NCI-H1092 (cell line): ENCODE results near the gene BUB1B.

Experiments used
- DNase-seq: peaks from one replicate; lab custom pipeline; 2025; lab: John Stamatoyannopoulos, UW

Gene BUB1B

DNA sequence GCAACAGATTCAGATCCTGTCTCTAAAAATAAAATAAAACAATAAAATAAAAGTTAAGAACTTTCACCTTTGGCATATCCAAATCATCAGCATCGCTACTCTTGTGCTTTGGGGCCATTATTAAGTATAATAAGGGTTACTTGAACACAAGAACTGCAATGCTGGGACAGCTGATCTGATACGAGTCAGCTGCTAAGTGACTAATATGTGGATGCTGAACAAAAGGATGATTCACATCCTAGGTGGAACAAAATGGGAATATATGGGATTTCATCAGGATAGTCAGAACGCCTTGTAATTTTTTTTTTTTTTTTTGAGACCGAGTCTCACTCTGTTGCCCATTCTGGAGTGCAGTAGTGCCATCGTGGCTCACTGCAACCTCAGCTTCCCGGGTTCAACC is 29.7 kb downstream of the BUB1B start:
- DNase-seq = no peak

GRCh38 chr15:40192942-40193341 is 32.1 kb downstream of the BUB1B start:
- DNase-seq = no peak

- no peak for DNase-seq
Measured at GRCh38 chr15:40197434-40197833, 36.6 kb downstream of the BUB1B start.

DNA sequence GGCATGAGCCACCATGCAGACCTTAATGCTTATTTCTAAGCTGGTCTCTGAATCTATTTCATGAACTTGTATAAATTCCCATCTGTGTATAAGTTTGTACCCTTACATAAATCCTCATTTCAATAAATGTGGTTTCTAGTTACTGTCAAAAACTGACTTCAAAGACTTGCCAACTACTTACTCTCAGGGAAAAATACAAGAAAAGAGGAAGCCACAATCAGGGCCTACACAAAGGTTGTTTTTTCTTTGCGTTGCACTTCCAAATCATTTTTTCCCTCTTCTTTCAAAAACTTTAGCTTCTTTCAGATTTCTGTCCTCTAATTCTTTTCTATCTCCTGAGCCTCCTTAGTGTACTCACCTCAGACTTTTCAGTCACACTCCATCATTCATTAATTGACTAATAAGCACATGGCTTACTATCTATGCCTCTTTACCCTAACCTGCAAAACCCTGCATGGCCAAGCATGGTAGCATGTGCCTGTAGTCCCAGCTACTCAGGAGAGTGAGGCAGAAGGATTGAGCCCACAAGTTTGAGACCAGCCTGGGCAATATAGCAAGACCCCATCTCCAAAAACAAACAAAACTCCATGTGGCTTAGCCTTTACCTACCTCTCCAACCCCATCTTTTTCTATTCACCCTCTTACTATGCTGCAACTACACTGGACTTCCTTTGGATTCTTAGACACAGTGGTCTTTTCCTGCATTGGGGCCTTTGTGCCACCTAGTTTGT is 37.7 kb downstream of the BUB1B start:
- DNase-seq = no peak

- DNase-seq = no peak
Measured at GRCh38 chr15:40204100-40204499, 43.2 kb downstream of the BUB1B start.

DNA sequence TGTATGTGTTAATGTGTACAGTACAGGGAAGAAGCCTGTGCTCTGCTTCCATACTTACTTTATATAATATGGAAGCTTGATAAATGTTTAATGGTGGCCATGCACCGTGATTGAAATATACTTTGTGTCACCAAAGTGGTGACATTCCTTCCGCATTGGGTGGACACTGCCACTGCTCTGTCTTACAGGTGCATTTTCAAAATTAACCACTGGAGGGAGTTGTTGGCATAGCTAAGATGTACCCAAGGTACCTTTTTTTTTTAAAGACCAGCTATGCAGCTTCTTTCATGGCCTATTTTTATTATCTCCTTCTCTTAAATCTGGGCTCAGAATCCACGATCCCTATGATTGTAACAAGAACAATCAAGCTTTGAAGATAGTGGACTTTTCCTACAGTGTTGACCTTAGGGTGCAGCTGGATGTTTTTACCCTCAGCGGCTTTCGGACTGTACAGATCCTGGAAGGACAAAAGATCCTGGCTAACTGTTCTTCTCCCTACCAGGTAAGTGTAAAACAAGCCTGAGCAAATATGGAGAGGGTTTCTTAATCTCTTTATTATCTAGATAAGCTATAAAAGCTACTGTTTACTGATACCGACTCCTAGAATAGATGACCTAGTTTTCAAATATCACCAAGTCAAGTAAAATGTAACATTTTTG is 56.4 kb downstream of the BUB1B start:
- peak; percentile 8 for DNase-seq

- no peak for DNase-seq
Measured at GRCh38 chr15:40219801-40220200, 58.9 kb downstream of the BUB1B start.

- no peak for DNase-seq
Measured at GRCh38 chr15:40222131-40222530, 61.3 kb downstream of the BUB1B start.

- no peak for DNase-seq
Measured at GRCh38 chr15:40226736-40227135, 65.9 kb downstream of the BUB1B start.

DNA sequence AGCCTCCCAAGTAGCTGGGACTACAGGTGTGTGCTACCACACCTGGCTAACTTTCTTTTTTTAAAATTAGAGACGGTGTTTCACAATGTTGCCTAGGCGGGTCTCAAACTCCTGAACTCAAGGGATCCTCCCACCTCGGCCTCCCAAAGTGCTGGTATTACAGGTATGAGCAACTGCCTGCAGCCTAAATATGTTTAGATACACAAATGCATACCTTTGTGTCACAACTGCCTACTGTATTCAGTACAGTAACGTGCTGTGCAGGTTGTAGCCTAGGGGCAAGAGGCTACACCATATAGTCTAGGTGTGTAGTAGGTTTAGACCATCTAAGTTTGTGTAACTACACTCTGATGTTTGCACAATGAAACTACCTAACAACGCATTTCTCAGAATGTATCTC is 68.4 kb downstream of the BUB1B start:
- DNase-seq = no peak

DNA sequence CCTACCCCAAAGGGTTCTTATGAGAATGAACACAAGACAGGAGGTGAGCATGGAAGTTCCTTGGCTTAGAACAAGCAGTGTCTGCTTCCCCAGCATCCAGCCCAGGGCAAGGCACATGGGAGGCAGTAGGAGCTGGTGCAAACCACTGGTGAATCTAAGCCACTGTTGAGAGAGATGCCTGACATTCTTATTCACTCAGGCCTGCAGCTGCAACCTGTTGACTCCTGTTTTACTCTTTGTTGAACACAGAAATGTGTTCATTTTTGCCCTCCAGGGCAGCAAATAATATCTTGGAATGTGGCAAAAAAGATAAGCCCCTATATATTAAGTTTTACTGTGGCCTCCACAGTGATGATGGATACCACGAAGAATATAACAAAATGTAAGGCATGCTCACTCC is 69.1 kb downstream of the BUB1B start:
- DNase-seq = no peak

DNA sequence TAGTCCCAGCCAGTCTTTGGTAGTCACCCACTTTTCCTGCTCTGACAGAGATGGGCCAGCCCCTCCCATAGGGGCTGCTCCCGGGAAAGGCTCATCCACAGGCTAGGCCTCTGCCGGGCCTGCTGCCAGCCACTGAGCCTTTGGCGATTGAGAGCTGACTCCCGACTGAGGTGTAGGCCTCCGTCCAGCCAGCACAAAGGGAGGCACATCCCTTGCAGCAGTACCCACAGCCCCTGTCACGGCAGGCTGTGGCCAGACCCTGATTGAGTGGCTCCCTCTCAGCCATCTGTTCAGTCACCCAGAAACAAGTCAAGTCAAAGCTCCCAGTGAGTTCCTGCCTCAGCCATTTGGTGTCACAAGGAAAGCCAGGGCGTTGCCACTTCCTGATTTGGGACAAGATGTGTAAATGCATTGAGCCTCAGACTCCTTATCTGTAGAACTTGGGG is 71.8 kb downstream of the BUB1B start:
- DNase-seq = peak; percentile 15

DNA sequence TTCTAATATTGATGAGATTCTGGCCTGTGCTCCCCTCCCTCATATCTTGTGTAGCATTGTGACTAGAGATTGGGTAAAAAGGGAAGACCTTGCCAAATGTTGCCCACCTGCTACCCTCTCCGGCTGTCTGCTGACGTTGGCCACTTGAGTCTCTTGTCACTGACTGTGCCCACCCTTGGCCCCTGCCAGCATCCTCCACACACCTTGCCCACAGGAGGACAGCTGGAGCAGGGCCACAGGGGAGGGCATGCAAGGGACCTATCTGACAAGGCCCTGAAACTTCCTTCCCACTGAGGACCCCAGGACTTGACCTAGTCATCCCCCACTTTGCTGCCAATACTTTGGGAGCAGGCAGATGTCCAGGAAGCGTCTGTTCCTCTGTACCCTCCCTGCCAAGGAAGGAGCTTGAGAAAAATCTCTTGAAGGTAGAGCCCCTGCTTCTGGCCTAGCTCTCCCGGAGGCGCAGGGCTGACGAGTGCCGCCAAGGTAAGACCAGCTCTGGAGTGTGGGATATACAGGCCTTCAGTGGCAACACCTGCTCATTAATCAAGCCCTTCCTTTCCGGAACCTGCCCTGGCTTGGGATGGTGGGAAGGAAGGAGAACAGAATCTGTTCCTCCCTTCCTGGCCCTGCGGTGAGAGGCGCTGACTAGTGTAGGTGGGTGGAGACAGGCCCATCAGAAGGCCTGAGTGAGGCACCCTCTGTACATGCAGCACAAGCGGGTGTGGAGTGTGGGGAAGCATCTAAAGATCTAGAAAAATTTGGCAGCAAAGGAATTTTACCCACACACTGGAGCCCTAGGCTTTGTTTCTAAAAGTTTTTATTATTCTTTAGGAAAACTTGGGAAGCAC is 73.1 kb downstream of the BUB1B start:
- DNase-seq = no peak

- no peak for DNase-seq
Measured at GRCh38 chr15:40234783-40235182, 73.9 kb downstream of the BUB1B start.

DNA sequence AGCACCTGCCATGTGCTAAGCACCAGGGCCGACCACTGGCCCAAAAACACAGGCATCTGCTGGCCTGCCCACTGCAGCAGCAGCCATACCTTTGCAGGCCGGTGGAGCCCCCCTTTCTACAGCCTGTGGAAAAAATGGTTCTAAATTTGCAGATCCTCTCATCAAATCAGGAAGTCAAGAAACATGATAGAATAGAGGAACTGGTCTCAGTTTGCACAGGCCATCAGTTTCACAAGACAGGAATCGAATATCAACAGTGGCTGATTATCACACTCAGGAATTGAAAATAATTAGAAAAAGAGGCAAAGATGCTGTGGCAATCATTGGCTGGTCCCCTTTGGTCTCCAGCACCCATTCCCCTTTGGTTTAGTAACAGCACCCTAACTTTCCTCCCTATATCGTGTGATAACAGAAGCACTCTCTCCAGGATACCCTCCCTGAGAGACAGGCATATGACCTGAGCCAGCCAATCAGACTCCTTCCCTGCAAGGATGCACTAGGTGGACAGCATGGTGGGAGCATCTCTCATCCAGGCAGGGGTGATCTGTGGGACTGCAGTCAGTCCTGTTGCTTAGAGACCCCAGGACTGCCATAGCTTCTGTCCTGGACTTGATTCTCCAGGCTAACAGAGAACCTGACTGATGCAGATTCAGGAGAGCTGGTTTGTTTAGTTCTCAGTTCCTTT is 74.5 kb downstream of the BUB1B start:
- DNase-seq = no peak

DNA sequence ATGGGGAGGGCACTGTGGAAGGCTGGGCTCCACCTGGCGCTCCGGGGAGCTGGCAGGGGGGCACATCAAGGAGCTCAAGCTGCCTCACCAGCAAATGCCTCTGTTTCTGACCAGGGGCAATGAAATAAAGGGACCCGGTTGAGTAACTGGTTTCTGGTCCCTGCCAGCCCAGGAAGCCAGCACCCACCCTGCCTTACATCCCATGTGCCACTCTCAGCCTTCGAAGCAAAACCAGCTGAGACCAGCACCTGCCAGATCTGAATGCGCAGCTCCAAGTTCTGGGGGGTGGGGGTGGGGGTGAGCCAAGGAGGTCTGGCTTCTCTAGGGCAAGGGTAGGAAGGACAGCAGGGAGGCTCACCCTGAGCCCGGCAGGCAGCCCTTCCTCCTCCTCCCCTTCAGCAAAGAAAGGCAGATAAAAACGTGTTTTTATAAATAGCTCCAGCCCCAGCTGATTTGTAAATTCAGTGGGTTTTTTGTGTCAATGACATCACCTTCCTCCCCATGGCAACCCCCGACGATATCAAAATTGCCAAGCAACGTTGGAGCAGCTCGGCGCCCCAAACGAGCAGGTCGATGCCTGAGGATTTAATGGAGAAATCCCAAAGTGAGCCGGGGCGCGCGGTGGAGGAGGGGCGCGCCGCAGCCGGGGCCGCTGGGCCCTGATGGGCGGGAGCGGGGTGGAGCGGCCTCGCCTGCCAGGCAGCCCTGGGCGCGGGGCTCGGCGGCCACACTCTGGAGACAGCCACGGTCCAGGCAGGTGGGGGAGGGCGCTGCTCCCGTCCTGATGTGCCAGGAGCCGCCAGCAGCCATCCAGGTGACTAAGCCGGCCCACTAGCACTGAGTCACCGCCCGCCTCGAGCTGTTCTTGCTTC is 77.9 kb downstream of the BUB1B start, which contains the start of gene PAK6:
TSS of gene PAK6 (plus strand) at position 532 of the 872 bp plus-strand sequence. CDS start 25,723 bp downstream, outside the sequence.
- peak; percentile 9 for DNase-seq

DNA sequence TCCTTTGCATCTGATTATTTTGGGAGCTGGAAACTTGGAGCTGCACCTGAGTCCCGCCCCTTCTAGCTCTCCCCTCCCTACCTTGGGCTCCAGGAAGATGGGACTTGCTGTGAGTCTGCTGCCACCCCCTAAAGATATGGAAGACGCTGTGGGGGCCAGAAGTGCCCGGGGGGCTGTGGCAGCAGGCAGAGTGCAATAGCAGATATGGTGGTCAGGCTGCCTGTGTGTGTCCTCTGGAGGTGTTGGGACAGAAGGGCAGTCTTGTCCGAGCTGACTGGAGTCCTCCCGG is 78.5 kb downstream of the BUB1B start:
- no peak for DNase-seq

GRCh38 chr15:40239693-40240618 is 79.1 kb downstream of the BUB1B start:
- no peak for DNase-seq

DNA sequence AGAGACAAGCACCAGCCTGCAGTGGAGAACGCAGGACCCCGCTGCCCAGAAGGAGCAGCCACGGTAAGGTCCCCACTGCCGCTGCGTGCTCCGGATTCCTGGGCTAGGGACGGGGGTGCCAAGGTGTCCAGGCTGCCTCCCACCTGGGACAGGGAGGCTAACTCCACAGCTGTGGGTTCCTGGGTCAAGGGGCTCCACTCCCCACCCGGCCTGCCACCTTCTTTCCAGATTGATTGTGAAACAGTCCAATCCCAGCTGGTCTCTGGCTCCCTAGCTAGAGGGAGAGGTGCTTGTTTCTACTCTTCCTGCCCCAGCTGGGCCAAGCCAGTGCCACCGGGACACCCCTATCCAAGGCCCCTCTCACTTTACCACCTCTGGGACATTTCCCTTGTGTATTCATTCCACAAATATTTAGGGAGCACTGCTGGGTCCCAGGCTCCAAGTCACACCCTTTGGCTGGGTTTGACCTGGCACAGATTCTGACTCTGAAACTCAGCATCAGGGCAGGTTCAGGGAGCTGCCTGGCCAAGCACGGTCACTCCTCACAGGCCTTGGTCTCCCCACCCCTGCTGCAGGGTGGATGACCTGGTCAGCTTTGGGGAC is 79.9 kb downstream of the BUB1B start:
- DNase-seq = no peak
